ENCODE measurements around the gene LMX1A.

Gene LMX1A

DNA sequence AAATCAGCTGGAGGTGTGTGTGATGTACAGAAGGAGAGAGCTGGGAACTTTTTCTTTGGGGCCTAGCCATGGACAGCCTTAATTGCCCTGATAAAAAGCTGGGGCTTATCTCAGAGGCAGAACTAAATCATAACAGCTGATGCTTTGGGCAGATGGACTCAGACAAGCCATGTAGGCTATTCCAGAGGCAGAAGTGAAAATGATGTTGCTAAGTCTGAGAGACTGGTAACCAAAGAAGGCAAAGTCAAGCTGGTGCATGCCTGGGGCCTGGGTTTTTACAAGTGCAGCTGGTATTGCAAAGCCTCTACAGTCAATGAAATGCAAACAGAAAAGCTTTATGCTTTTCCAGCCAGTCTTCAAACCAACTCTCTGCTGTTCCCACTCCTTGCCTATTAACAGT, 39.0 kb upstream of the LMX1A start:
- DNase-seq (ENCODE audit: low read depth, low spot score), result no peak
- POLR2A ChIA-PET, result no interaction called here
- CTCF ChIA-PET, result interaction anchor here (1.1 to 8.9 kb wide), 3 partner anchors 10 to 200 kb away, joined by 3 to 277 read pairs (median 5); no protein-coding TSS in a partner anchor
- TF ChIP-seq, protein P1, sequence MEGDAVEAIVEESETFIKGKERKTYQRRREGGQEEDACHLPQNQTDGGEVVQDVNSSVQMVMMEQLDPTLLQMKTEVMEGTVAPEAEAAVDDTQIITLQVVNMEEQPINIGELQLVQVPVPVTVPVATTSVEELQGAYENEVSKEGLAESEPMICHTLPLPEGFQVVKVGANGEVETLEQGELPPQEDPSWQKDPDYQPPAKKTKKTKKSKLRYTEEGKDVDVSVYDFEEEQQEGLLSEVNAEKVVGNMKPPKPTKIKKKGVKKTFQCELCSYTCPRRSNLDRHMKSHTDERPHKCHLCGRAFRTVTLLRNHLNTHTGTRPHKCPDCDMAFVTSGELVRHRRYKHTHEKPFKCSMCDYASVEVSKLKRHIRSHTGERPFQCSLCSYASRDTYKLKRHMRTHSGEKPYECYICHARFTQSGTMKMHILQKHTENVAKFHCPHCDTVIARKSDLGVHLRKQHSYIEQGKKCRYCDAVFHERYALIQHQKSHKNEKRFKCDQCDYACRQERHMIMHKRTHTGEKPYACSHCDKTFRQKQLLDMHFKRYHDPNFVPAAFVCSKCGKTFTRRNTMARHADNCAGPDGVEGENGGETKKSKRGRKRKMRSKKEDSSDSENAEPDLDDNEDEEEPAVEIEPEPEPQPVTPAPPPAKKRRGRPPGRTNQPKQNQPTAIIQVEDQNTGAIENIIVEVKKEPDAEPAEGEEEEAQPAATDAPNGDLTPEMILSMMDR (IDR thresholded peaks at IDR 0.05; ENCODE audit: insufficient read depth, low read length, missing control alignments), result no peak
- no peak overlapping the region for H3K4me3 ChIP-seq (ENCODE audit: low read depth, low read length)

DNA sequence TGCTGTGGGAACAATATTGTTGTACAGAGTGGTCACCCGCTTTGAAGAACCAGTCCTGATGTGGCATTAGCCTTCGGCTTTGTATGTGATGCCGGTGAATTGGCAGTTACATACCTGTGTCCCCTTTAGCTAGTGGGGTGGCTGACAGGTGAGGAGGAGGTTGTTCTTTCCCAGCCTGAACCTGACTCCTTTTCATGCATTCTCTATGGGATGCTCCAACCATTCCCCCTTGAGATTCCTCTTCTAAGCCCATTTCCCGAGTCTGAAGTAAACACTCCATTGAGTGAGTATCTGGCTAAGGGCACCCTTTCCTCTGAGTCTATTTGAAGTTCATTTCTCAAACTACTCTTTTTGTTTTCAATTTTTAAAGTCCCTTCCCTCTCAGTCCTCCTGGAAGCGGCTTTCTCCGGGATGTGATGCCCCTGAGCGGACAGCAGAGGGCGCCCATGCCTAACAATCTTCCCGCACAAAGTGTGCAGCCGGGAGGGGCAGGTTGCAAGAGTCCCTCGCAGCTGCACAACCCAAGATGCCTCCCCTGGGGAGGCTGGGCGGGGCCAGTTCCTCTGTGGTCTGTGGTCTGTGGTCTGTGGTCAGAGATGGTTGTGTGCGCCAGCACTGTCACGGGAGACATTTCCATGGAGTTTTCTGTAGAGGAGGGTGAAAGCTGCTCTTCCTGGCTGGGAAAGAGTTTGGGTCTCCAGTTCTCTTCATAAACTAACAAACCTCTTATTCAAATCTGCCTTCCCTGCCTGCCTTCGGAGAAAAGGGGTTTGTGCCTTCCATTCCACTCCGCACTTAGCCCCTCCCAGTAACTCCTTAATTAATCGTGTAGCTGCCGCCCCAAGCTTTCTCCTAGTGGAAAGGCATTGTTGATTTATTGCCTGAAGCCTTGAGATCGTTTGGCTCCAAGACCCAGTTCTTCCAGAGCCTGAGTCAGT, 36.4 kb upstream of the LMX1A start:
- peak; percentile 62 for DNase-seq (ENCODE audit: low read depth, low spot score)
- TF ChIP-seq, protein P1 (IDR thresholded peaks at IDR 0.05; ENCODE audit: insufficient read depth, low read length, missing control alignments), result peak; percentile 90
- H3K4me3 ChIP-seq (ENCODE audit: low read depth, low read length), result no peak overlapping the region
- ChIA-PET CTCF (interaction anchor here (1.0 to 8.9 kb wide), 25 partner anchors 8 to 522 kb away, joined by 3 to 277 read pairs (median 6); no protein-coding TSS in a partner anchor), POLR2A (no interaction called here)

GRCh38 chr1:165389609-165390008, 33.1 kb upstream of the LMX1A start:
- no peak for DNase-seq (ENCODE audit: low read depth, low spot score)
- POLR2A ChIA-PET, result no interaction called here
- H3K4me3 ChIP-seq (ENCODE audit: low read depth, low read length), result no peak overlapping the region
- TF ChIP-seq, protein P1 (IDR thresholded peaks at IDR 0.05; ENCODE audit: insufficient read depth, low read length, missing control alignments), result no peak
- CTCF ChIA-PET, result interaction anchor here (1.2 to 2.1 kb wide), 5 partner anchors 13 to 207 kb away, joined by 3 to 18 read pairs (median 6); no protein-coding TSS in a partner anchor

GRCh38 chr1:165387961-165388360, 31.4 kb upstream of the LMX1A start:
- H3K4me3 ChIP-seq (ENCODE audit: low read depth, low read length), result no peak overlapping the region
- no peak for DNase-seq (ENCODE audit: low read depth, low spot score)
- CTCF ChIA-PET, result interaction anchor here (0.7 to 2.1 kb wide), 5 partner anchors 17 to 206 kb away, joined by 3 to 7 read pairs (median 3); no protein-coding TSS in a partner anchor
- POLR2A ChIA-PET, result no interaction called here
- TF ChIP-seq, protein P1 (IDR thresholded peaks at IDR 0.05; ENCODE audit: insufficient read depth, low read length, missing control alignments), result no peak

DNA sequence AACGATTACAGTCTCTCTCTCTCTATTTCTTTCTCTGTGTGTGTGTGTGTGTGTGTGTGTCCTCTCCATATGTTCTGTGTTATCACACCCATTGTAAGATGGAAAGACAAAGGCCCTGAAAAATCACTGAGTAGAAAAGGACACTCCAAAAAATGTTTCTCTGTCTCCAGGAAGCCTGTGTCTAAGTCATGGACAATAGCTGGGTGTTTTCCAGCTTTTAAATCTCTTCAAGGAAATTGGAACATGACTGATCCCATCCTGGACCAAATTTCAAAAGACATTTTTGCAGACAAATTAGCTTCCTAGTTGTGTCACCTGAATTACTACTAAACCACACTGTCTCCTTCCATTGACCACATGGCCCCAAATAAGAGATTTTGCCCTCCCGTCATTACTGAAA, 31.0 kb upstream of the LMX1A start:
- H3K4me3 ChIP-seq (ENCODE audit: low read depth, low read length), result no peak overlapping the region
- ChIA-PET POLR2A (no interaction called here), CTCF (interaction anchor here (0.7 to 2.1 kb wide), 5 partner anchors 16 to 207 kb away, joined by 3 to 7 read pairs (median 3); no protein-coding TSS in a partner anchor)
- DNase-seq (ENCODE audit: low read depth, low spot score), result no peak
- TF ChIP-seq, protein P1 (IDR thresholded peaks at IDR 0.05; ENCODE audit: insufficient read depth, low read length, missing control alignments), result no peak
